GM10248 (cell line): ENCODE measurements around the gene LHPP.

Experiments used
- CTCF ChIA-PET: fragments of 300-600 bp; sonication (Branson Sonifier 250); formaldehyde crosslinking; extraction: SDS; loops from one replicate; lab custom pipeline; 2021; ENCODE audit warnings: antibody characterized with exemption; lab: Yijun Ruan, JAX
- POLR2A ChIA-PET: fragments of 350-650 bp; sonication (Branson Sonifier 250); formaldehyde crosslinking; extraction: SDS; loops from one replicate; lab custom pipeline; 2020; ENCODE audit warnings: antibody characterized with exemption; lab: Yijun Ruan, JAX
- DNase-seq: peaks from one replicate; pipeline ENCODE4 v3.0.0; 2012; ENCODE audit errors: extremely low spot score
- CTCF ChIP-seq: IDR thresholded peaks from 2 replicates; pipeline ENCODE4 v1.5.1; 2012; ENCODE audit warnings: mild to moderate bottlenecking, low read depth; ENCODE audit errors: extremely low read depth, missing control alignments, control extremely low read depth

The LHPP gene

GRCh38 chr10:124650820-124651401 lies 189.3 kb downstream of the LHPP start:
- no peak for TF ChIP-seq CTCF
- DNase-seq: peak; percentile 70
- CTCF ChIA-PET: interaction anchor here (1.4 kb wide), 1 partner anchor 38 kb away, joined by 3 read pairs; no protein-coding TSS in a partner anchor
- POLR2A ChIA-PET: no interaction called here

- CTCF ChIA-PET: interaction anchor here (0.8 to 3.6 kb wide), 3 partner anchors 12 to 91 kb away, joined by 3 to 15 read pairs (median 3); no protein-coding TSS in a partner anchor
- no peak for DNase-seq
- TF ChIP-seq CTCF: no peak
- POLR2A ChIA-PET: no interaction called here
Observed at GRCh38 chr10:124651402-124651891, 189.8 kb downstream of the LHPP start.

GRCh38 chr10:124652200-124652599 lies 190.6 kb downstream of the LHPP start:
- no peak for DNase-seq
- POLR2A ChIA-PET: no interaction called here
- no peak for TF ChIP-seq CTCF
- CTCF ChIA-PET: interaction anchor here (0.8 to 3.6 kb wide), 2 partner anchors 11 to 91 kb away, joined by 3 to 15 read pairs; no protein-coding TSS in a partner anchor

- ChIA-PET POLR2A (no interaction called here), CTCF (interaction anchor here (3.6 kb wide), 1 partner anchor 10 kb away, joined by 15 read pairs; no protein-coding TSS in a partner anchor)
- DNase-seq: no peak
- TF ChIP-seq CTCF: no peak
Observed at GRCh38 chr10:124652701-124653100, 191.1 kb downstream of the LHPP start.

GRCh38 chr10:124653311-124653710 lies 191.7 kb downstream of the LHPP start:
- POLR2A ChIA-PET: no interaction called here
- TF ChIP-seq CTCF: no peak
- no peak for DNase-seq
- CTCF ChIA-PET: interaction anchor here (3.6 kb wide), 1 partner anchor 10 kb away, joined by 15 read pairs; no protein-coding TSS in a partner anchor

- ChIA-PET POLR2A (no interaction called here), CTCF (interaction anchor here (1.0 to 3.6 kb wide), 5 partner anchors 9 to 26 kb away, joined by 3 to 15 read pairs (median 3); no protein-coding TSS in a partner anchor)
- DNase-seq: no peak
- no peak for TF ChIP-seq CTCF
Observed at GRCh38 chr10:124653811-124654651, 192.4 kb downstream of the LHPP start.
